Stimulated activated CD4-positive, alpha-beta T cell treated with anti-CD3 and anti-CD28 coated beads, Interleukin-2, amount 100 ng/mL, for 4 hours (primary cell): ENCODE measurements around the gene ADORA1.

Source experiments
- DNase-seq: peaks from one replicate; pipeline ENCODE4 v3.0.0-alpha.2; 2020; ENCODE audit warnings: low read depth

Gene ADORA1

GRCh38 chr1:203127666-203128430 is at the start of gene ADORA1:
ADORA1 (plus strand) TSS chr1:203127726; CDS start chr1:203128842, 1,116 bp downstream.
- no peak for DNase-seq

DNA sequence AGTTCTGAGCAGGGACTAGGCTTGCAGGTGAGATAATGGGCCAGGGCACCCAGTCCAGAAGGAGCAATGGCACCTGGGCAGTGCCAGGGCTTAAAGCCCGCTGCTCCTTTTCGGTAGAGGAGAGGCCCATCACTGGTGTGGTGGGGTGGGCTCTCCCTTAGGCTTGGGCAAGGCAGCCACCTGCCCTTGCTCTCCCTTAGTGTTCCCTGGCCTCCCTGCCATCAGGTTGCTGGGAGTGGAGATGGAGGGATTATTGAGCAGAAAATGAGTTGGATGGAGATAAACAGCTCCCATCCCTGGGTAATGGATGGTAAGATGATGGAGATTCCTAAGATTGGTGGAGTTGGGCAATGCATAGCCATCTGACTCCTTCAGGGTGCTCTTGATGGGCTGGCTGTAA is 49.6 kb upstream of the ADORA1 start:
- no peak for DNase-seq

DNA sequence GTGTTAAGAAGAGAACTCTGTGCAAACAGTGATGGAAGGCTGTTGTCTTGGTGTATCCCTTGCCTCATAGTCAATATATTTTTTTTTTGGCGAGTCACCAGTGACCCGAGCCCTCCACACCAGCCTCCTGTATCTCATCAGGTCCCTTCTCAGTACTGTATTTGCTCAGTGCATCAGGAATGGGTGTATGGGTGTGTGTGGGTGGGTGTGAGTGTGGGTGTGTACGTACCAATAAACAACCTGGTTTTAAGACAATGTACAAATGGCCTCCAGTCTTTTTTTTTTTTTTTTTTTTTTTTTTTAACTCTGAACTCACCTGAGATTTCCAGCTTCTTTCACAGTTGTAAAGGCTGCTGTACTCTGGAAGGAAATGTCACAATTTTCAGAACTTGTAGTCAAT is 49.0 kb upstream of the ADORA1 start:
- DNase-seq = no peak

- DNase-seq = no peak
Measured at GRCh38 chr1:203080456-203080855, 47.1 kb upstream of the ADORA1 start.

- DNase-seq = no peak
Measured at GRCh38 chr1:203081465-203082230, 45.9 kb upstream of the ADORA1 start.

- DNase-seq = no peak
Measured at GRCh38 chr1:203082231-203082505, 45.4 kb upstream of the ADORA1 start.

GRCh38 chr1:203082571-203083462 is 44.7 kb upstream of the ADORA1 start:
- DNase-seq = no peak

DNA sequence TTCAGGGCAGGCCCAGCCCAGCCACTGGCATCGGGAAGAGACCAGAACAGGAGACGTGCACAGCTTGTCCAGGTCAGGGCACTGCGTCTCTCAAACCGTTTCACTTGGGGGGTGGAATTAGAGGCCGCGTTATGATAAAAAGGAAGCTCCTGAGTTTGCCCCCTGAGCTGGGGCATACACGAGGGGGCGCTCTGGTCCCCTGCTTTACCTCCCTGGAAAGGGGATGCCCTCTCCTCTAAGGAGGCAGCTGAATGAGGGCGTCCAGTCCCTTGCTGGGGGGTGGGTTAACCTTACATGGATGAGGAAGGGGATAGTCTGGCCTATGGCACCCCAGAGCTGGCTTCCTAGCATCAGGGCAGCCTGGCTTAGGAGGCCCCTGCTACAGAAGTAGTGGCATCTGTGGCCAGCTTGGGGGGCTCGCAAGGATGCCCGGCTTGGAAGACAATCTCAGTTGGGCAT is 44.0 kb upstream of the ADORA1 start:
- no peak for DNase-seq

DNA sequence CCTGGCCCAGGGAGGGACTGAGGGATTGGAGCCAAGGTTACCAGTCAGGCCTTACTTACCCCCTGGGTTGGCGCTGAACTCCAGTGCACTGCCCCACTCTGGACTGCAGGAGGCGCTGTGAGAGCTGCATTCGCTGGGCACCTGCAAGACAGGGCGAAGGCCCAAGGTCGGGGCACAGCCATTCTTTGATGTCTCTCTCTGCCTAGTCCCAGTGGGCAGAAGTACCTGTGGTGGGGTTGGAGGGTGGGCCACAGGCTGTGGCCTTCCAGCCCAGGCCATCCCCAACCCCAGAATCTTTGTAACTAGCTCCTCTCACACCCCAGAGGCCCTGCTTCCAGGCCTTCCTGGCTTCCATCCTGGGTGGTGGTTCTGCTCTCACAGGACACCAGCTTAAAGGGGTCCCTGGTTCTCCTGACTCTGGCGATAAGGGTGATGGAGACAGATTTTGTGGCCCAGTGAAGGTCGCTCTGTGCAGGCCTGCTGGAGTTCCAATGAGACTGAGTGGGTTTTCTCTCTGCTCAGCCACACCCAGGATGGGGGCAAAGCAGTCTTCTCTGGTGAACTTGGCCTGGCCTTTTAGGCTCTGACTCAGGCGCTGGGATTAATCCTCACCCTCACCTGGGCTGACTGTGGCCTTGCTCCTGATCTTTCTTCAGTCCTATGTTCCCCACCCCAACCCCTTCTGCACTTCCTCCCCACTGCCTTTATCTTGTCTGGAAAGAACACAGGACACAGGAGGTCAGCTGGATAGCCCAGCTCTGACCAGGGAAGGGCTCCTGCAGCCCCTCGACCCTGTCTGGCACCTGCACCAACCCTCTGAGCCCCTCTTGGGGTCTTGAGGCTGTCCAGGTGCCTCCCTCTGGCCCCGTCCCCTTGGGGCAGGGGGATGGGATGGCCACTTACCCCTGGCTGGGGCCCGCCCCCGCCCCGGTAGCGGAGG is 42.7 kb upstream of the ADORA1 start:
- no peak for DNase-seq

- no peak for DNase-seq
Measured at GRCh38 chr1:203085528-203086406, 41.8 kb upstream of the ADORA1 start, which contains the start of gene MYOG. MYOG (minus strand) TSS chr1:203086012; CDS start chr1:203085961, 51 bp downstream.

DNA sequence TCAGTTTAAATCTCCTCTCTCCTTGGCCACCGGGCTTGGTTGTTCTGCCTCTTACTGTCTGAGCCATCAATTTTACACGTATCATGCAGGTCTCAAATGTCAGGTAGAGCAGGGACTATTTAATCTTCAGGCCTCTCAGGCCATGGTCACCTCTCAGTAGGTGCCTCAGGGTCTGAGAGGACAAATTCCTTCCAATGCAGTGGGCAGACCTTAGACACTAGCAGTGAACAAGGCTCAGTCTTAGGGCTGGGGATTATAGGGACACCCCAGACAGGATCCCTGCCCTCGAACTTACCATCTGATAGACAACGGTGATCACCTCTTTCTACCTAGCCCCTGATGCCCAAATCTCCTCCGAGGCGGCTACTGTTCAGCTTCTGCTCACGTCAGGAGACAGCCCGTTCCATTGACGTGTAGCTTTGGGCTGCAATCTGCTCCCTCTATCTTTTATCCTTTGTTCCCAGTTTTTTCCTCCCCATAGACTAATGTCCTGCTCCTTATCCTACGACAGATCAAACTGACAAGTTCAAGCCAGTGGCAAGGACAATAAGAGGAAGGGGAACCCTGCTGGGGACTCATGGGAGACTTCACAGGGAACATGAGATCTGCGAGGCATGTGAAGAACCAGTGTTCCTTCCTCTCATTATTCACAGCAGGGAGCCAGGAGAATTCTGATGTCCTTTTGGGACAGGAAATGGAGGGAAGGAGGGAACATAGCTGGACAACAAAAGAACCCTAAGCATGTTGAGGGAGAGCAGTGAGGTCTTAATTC is 40.3 kb upstream of the ADORA1 start:
- DNase-seq = no peak

GRCh38 chr1:203088441-203088840 is 39.1 kb upstream of the ADORA1 start:
- DNase-seq = no peak

GRCh38 chr1:203089001-203089650 is 38.4 kb upstream of the ADORA1 start:
- DNase-seq = no peak

GRCh38 chr1:203089651-203090045 is 37.9 kb upstream of the ADORA1 start:
- DNase-seq = no peak

GRCh38 chr1:203090421-203091198 is 36.9 kb upstream of the ADORA1 start:
- DNase-seq = no peak

- no peak for DNase-seq
Measured at GRCh38 chr1:203091199-203091477, 36.4 kb upstream of the ADORA1 start.

GRCh38 chr1:203091761-203092330 is 35.7 kb upstream of the ADORA1 start:
- no peak for DNase-seq
